ENCODE measurements around the gene NUCB1.
A peak's percentile ranks its signal among the peaks of the same experiment; 100 is the strongest.
"Not testable (repeated sequence)": the region's sequence is repeated elsewhere in the genome, so short reads cannot be mapped to it uniquely, and the experiment has no call there.

Gene NUCB1

DNA sequence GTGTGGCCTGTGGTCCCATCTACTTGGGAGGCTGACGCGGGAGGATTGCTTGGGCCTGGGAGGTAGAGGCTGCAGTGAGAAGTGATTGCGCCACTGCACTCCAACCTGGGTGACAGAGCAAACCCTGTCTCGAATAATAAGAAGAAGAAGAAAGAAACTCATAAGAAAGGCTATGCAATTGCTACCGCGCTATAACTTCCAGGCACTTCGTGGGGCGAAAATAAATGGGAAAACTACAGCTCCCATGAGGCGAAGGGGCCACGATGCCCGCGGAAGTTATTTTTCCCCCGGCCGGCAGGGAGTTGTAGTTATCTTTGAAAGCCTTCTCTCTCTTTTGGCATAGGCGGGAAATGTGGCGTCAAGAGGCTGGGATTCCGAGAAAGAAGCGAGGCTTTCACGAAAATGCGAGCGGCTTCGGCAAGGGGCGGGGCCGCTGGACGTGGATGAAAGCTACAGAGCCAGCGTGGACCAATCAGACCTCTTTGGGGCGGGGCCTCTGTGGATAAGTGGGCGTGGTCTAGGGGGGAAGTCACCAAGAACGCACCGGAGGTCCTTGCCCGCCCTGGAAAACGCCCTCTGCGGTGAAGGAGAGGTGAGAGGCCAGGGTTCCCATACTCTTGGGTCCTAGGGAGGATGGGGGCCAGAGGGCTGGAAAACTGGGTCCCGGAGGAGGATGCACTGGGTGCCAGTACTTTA is at the start of gene NUCB1:
TSS of gene NUCB1 (plus strand) at position 532 of the 696 bp plus-strand sequence. CDS start 485 bp downstream, outside the sequence.
- peak; percentile 86 for DNase-seq (ENCODE audit: low read depth)

DNA sequence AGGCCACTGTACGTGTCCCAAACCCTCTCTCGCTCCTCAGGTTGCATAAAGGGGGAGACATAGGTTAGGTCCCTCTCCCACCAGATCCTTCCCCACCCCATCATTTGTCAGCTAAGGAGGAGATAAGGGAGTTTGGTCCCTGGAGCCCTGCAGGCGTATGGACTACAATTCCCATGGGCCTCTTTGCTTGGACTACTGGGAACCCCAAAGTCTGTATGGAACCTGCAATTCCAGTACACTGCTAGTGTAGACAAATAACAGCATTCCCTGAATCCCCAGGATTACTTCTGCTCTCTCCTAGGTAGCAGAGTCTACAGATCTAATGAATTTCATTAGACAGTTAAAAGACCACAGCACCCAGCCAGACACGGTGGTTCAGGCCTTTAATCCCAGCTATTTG is 47.8 kb upstream of the NUCB1 start:
- no peak for DNase-seq (ENCODE audit: low read depth)

DNA sequence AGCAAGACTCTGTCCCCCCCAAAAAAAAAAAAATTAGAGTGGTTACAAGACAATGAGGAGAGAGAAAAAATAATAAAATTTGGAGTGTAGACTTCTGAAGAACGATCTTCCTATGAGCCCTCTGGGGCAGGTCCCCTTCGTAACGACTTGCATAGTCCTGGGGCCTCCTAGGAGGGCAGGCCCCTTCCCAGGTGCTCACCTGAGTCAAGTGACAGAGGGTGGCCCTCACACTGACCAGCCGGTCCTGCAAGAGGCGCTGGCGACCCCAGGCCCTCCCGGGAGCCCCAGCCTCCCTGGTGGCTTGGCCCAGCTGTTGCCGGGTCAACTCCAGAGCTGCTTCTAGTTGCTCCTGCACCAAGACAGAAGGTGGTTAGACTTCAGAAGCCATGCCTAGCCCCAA is 46.6 kb upstream of the NUCB1 start:
- no peak for DNase-seq (ENCODE audit: low read depth)

DNA sequence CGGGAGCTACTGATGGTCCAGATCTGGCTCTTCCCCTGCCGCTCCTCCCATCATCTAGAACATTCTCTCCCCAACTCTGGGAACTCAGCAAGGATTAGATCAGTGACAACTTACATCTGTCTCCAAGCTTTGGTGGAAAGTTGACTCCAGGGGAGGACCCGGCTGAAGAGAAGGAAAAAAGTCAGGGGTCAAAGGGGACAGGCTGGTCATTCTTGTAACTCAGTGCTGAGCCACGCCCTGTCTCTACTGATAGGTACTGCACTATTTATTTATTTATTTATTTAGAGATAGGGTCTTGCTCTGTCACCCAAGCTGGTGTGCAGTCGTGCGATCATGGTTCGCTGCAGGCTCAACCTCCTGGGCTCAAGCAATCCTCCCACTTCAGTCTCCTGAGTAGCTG is 46.0 kb upstream of the NUCB1 start:
- DNase-seq (ENCODE audit: low read depth), result no peak

DNA sequence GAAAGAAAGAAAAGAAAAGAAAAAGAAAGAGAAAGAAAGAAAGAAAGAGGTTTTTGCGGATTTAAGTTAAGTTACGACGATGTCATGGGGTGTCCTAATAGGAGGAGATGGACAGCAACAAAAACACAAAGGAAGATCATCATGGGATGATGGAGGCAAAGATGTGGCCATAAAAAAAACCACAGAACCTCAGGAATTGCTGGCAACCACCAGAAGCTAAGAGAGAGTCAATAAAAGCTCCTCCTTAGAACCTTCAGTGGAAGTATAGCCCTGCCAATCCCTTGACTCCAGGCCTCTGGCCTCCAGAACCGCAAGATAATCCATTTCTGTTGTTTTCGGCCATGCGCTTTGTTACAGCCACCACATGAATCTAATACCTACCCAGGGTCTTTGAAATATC is 43.2 kb upstream of the NUCB1 start:
- no peak for DNase-seq (ENCODE audit: low read depth)

DNA sequence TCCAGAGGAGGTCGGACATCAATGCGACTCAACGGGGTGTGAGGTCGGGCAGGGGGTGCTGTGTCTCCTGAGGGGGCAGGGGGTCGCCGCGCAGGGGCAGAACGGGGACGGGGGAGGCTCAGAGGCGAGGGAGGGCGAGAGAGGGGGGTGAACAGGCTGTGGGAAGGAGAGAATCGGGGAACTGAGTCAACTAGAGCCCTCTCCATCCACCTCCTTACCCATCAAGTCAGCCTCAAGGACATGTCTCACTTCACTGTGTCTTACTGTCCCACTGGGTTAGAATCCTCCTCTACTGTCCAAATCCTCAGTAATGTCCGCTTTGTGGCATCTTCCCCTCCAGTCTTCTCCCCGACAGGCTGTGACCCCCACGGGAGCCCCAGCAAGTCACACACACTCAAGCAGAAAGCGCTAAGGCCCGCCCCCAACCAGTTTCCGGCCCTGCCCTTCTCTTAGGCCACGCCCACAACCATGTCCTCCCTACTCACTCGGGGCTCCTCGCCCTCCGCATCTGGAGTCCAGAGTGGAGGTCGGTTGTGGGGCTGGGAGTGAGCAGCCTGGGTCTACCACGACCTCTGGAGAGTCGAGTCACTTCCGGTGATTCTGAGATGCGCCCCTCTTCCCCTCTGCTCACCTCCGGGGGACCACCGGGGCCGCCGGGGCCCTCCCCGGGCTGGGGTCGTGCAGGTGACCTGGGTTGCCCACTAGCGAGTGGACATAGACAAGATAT is 41.0 kb upstream of the NUCB1 start:
- DNase-seq (ENCODE audit: low read depth), result no peak

DNA sequence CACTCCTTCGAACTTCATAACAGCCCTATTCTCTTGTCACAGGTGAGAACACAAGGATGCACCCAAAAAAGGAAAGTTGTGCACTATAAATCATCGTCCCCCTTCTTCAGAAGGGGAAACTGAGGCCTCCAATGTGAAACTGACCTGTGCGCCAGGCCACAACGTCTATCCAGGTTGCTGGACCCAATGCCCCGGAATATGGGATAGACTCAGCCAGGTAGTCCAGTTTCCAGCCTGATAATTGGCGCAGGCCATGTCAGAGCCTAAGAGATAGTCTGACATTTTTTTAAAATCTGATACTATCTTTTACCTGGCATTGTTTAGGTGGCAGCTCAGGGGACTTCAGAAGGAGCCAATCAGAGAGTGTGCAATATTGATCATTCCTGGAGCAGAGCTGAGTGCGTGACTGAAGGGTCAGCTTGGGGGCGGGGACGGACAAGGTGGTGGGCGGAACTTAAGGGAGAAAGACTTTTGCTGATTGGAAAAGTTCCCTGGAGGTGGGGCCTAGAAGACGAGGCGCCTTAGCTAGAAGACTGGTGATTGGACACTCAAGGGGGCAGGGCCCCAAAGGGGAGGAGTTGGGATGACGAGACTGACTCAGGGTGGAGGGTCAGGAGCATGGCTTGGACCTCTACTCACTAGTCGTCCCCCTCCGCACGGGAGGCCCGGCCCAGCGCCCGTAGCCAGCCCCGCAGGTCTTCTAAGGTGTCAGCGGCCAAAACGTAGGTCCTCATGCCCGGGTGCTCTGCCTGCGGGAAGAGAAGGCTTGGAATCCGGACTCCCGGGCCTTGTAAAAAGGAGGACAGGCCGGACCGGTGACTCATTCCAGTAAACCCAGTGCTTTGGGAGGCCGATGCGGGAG is 40.2 kb upstream of the NUCB1 start:
- no peak for DNase-seq (ENCODE audit: low read depth)

DNA sequence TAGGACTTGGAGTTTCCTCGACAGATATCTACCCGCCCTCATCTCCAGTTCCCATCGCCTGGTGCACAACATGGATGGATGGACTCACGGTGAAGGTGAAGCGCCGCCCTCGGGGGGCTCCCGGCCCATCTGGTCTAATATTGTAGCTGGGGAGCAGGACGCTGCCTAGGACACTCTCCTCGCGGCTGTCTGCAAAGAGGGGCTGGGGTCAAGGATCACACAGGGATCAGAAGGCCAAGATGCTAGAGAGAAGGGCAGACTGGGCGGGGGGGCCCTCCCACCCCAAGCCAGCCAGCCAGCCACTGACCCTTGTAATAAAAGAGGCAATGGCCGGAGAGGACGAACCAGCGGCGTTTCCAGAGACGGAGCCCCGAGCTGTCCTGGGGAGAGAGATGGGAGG is 38.8 kb upstream of the NUCB1 start:
- no peak for DNase-seq (ENCODE audit: low read depth)

DNA sequence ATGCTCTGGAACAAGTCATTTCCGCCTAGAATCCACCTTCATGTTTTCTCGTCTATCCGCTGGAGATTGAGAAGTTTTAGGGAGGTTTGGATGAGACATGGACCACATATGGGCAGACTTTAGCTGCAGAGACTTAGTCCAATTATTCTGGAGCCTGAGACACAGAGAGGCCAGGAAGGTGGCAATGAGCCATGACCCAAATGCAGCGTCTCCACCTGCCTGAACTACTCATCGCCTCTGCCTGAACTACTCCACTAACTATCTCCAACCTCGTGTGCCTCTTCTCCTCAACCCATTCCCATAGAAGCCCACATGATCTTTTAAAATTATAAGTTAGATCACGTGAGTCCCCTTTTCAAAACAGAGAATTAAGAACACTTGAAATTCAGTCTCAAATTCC is 37.3 kb upstream of the NUCB1 start:
- no peak for DNase-seq (ENCODE audit: low read depth)

DNA sequence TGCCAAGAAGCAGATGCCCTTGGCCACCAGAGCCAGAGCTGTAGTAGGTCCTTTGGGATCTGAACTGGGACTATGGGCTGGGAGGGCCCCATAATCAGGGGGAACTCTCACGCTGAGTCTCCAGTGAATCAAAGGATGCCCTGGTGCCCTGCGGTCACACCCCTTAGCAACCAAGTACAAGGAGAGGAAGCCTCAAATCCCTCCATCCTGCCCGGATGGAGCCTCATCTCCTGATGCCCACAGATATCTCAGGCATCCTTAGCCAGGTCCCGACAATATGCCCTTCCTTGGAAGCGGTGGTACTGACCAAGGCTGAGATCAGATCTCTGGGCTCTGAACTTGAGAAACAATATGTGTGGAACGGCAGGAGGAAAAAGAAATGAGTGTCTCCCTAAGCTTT is 33.4 kb upstream of the NUCB1 start:
- DNase-seq (ENCODE audit: low read depth), result no peak

DNA sequence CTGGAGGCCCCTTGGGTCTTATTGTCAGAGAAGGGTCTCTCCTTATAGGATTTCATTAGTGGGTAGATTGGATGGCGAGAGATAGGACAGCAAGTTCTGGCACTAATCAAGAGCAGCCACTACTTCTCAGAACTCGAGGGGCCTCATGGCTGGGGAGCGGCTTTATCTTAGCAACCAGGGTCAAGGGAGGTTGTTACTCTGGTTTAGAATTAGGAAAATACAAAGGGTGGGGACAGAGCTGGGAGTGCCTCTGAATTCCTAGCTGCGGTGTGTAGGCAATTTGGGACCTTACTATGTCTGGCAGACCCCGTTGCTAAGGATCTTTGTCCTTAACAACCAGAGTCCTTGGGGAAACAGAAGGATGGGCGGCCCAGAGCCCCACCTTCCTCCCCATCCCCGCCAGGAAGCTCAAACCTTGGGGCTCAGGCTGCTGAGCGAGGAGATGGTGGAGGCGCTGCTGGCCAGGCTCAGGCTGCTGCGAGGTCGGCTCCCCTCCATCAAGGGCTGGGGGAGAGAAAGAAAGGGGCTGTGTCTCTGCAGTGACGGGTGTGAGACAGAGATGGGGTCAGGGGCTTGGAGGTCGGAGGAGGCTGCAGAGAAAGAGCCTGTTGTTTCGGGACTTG is 32.9 kb upstream of the NUCB1 start:
- no peak for DNase-seq (ENCODE audit: low read depth)

DNA sequence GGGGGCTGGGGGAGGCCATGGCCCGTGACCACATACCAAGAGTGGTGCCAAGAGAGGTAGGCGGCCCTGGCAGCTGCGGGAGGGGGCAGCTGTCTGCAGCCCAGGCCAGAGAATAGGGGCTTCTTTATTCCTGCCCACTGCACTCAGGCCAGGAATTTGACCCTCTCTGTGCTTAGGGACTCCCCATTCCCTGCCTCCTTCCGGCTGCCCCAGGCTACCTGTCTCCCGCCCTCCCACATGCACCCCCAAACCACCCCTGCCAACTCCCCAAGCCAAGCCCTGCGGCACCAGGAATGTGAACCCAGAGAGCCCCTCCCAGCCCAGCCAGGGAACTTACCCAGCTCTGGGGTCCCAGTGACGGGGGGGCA is 32.4 kb upstream of the NUCB1 start:
- DNase-seq (ENCODE audit: low read depth), result no peak

DNA sequence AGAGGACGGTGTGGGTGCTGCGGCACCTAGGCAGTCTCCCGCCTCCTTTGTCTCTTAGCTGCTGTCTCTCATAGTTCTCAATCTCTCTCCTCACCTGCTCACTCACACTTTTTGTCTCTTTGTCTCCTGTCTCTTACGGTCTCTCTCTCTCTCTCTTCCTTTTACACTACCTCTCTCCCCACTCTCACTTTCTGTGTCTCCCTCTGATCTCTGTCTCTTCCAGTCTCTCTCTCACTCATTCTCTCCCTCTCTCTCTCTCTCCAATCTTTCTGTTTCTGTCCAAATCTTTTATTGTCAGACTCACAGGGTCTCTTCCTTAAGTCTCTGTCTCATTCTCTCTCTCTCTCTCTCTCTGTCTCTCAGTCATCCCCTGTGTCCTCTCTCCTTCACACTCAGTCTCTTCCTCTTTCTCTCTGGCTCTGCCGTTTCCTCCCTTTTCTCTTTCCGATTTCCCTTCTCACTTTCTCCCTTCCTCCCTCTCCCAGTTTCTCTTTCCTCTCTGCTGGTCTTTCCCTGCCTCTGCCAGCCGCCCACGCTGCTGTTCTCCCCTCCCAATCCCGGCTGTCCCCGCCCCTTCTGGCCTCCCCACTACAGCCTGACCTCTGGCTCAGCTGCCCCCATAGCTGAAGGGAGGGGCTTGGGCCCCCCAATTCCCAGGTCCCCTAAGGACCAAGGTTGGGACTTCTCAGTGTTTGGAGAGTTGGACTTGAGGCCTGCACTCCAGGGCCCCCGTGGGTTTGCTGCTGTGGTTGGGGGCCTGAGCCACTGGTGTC is 31.8 kb upstream of the NUCB1 start, which contains the start of gene PLEKHA4:
TSS of gene PLEKHA4 (minus strand) at position 504 of the 773 bp plus-strand sequence. CDS start 997 bp downstream, outside the sequence.
- no peak for DNase-seq (ENCODE audit: low read depth)

DNA sequence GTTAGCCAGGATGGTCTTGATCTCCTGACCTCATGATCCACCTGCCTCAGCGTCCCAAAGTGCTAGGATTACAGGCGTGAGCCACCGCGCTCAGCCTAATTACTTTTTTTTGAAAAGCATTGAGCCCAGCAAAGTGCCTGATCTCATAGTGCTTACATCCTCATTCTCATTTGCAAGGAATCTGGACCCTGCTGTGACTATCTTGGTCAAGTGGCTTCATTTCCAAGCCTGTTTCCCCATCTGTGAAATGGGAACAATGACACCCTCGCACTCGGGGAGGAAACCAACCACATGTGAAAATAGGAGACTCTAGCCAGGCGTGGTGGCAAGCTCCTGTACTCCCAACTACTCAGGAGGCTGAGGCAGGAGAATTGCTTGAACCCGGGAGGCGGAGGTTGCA is 30.1 kb upstream of the NUCB1 start:
- no peak for DNase-seq (ENCODE audit: low read depth)

DNA sequence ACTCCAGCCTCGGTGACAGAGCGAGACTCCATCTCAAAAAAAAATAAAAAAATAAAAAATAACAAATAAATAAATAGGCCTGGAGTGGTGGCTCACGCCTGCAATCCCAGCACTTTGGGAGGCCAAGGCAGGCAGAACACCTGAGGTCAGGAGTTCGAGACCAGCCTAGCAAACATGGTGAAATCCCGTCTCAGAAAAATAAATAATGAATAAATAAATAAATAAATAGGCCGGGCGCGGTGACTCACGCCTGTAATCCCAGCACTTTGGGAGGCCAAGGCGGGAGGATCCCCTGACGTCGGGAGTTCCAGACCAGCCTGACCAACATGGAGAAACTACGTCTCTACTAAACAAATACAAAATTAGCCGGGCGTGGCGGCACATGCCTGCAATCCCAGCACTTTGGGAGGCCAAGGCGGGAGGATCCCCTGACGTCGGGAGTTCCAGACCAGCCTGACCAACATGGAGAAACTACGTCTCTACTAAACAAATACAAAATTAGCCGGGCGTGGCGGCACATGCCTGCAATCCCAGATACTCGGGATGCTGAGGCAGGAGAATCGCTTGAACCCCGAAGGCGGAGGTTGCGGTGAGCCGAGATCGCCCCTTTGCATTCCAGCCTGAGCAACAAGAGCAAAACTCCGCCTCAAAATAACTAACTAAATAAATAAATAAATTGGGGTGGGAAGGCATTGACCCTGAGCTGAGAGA is 28.5 kb upstream of the NUCB1 start:
- not testable (repeated sequence) for DNase-seq (ENCODE audit: low read depth)

DNA sequence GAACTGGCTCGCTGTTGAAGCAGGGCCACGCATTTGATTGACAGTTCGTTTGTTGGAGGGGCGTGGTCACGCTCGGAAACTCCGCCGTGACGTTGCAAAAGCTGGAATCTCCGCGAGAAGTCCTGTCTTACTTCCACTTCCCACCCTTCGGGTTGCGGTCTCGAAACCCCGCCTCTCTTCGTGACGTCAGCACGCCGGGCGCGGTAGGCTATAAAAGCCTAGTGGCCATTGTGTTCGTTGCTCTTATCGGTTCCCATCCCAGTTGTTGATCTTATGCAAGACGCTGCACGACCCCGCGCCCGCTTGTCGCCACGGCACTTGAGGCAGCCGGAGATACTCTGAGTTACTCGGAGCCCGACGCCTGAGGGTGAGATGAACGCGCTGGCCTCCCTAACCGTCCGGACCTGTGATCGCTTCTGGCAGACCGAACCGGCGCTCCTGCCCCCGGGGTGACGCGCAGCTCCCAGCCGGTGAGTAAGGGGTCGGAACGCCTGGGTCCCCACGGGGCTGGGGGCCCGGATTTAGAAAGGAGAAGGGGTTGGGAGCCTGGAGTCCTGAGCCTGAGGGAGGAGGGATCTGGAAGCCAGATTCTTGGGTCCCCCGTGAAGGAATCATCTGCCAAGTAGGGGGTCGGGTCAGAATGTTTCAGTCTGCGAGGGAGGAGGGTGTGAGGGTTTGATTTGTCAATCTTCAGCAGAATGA is 27.8 kb upstream of the NUCB1 start, which contains the start of gene PPP1R15A:
TSS of gene PPP1R15A (plus strand) at position 240 of the 702 bp plus-strand sequence. CDS start 813 bp downstream, outside the sequence.
- peak; percentile 85 for DNase-seq (ENCODE audit: low read depth)

DNA sequence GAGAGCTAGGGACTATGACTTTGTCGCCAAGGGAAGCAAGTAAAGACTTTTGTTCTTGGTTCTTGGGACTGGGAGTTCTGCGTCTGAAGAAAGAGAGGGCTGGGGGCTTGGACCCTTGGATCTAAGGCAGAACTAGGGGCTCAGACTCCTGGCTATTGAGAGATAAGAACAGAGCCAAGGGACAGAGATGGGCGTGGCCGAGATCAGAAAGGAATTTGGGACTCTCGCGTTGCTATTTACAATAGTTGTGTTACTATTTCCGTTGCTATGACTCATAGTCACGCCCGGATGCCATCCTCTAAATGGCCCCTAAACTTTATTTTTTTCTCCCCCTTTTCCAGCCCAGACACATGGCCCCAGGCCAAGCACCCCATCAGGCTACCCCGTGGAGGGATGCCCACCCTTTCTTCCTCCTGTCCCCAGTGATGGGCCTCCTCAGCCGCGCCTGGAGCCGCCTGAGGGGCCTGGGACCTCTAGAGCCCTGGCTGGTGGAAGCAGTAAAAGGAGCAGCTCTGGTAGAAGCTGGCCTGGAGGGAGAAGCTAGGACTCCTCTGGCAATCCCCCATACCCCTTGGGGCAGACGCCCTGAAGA is 27.1 kb upstream of the NUCB1 start:
- DNase-seq (ENCODE audit: low read depth), result peak; percentile 79

DNA sequence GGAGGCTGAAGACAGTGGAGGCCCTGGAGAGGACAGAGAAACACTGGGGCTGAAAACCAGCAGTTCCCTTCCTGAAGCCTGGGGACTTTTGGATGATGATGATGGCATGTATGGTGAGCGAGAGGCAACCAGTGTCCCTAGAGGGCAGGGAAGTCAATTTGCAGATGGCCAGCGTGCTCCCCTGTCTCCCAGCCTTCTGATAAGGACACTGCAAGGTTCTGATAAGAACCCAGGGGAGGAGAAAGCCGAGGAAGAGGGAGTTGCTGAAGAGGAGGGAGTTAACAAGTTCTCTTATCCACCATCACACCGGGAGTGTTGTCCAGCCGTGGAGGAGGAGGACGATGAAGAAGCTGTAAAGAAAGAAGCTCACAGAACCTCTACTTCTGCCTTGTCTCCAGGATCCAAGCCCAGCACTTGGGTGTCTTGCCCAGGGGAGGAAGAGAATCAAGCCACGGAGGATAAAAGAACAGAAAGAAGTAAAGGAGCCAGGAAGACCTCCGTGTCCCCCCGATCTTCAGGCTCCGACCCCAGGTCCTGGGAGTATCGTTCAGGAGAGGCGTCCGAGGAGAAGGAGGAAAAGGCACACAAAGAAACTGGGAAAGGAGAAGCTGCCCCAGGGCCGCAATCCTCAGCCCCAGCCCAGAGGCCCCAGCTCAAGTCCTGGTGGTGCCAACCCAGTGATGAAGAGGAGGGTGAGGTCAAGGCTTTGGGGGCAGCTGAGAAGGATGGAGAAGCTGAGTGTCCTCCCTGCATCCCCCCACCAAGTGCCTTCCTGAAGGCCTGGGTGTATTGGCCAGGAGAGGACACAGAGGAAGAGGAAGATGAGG is 26.4 kb upstream of the NUCB1 start:
- DNase-seq (ENCODE audit: low read depth), result no peak

All from non-pigmented ciliary epithelial cell (primary cell).